Measurements from ENCODE around the gene POP4. TPM values are rescaled to one million over a fixed set of nuclear protein-coding genes. Genes with fewer than 3 reads are reported as not detected.
A peak's percentile ranks its signal among the peaks of the same experiment; 100 is the strongest.

Gene POP4
- total and polyA plus RNA-seq, 9 of the 15 experiments (the other 6 are each of a cell fraction or from before 2014, with no cell fraction given) = 42.1 to 128 (median 99.0) TPM

GRCh38 chr19:29644210-29644609 lies 38.1 kb downstream of the POP4 start:
- no peaks in the 10 kb centered on the region for H3K27me3 ChIP-seq (ENCODE audit: control insufficient read depth in 2 of 2, insufficient read depth in 2 of 2, low read length in 2 of 2)
- H3K79me2 ChIP-seq (ENCODE audit: control insufficient read depth, insufficient read depth, low read length) = no peaks in the 10 kb centered on the region
- no peak overlapping the region for H2AFZ ChIP-seq (ENCODE audit: low read depth, low read length)
- no peaks in the 10 kb centered on the region for H3K9me1 ChIP-seq (ENCODE audit: control insufficient read depth, insufficient read depth, low read length)
- FAIRE-seq (no peak), ATAC-seq (no peak), DNase-seq (ENCODE audit: extremely low read depth in 1 of 4, low spot score in 3 of 4) (no peak)
- in situ Hi-C loops (cut with MboI) = no loop called here
- H3K27ac ChIP-seq (ENCODE audit: extremely low read depth, low read depth, low read length) = no peak overlapping the region
- no TSS peak for BruUV-seq (replicated peaks)
- H3K4me3 ChIP-seq = no peak overlapping the region
- no peaks in the 10 kb centered on the region for H3K36me3 ChIP-seq (ENCODE audit: control insufficient read depth, insufficient read depth, low read length)
- ChIA-PET CTCF (ENCODE audit: low intra/inter-chr PET ratio) (no interaction called here), POLR2A (no interaction called here)
- intact Hi-C loops (cut with micrococcal nuclease) = no loop called here
- H4K20me1 ChIP-seq (replicated peaks; ENCODE audit: control insufficient read depth, insufficient read depth, low read length) = no peaks in the 10 kb centered on the region
- no peak for TF ChIP-seq RNF219 (CRISPR knock-in tag; IDR thresholded peaks at IDR 0.05)
- peak; percentile 63 to 94; a peak in 2 of 4 replicates for TF ChIP-seq SRF (CRISPR knock-in tag; IDR thresholded peaks at IDR 0.05)
- peak; percentile 72 for TF ChIP-seq RFX1 (IDR thresholded peaks at IDR 0.05)
- no peak overlapping the region for H3K4me2 ChIP-seq (ENCODE audit: insufficient read depth, low read length)
- 49% methylated on average over 5 of the region's 6 CpGs for WGBS (ENCODE audit: insufficient coverage, low coverage, missing lambda C conversion rate)
- H3K9me3 ChIP-seq (replicated peaks; ENCODE audit: control insufficient read depth, insufficient read depth, low read depth, low read length) = no peaks in the 10 kb centered on the region
- peaks cover 0 to 14% of the 10 kb centered on the region in 2 experiments; a peak in 4 of 5 replicates for H3K4me1 ChIP-seq (replicated peaks in 1 of 2; ENCODE audit: control insufficient read depth in 2 of 2, insufficient read depth in 2 of 2, low read length in 2 of 2)
- H3K9ac ChIP-seq (ENCODE audit: insufficient read depth in 1 of 2, low read depth in 2 of 2, low read length in 2 of 2) = no peak overlapping the region

- intact Hi-C loops (cut with micrococcal nuclease) = no loop called here
- WGBS (ENCODE audit: insufficient coverage, low coverage, missing lambda C conversion rate) = 48% methylated on average over 5 of the region's 5 CpGs
- Histone ChIP-seq H4K20me1 (replicated peaks; ENCODE audit: control insufficient read depth, insufficient read depth, low read length) (no peaks in the 10 kb centered on the region), H3K36me3 (ENCODE audit: control insufficient read depth, insufficient read depth, low read length) (no peaks in the 10 kb centered on the region), H3K9me1 (ENCODE audit: control insufficient read depth, insufficient read depth, low read length) (no peaks in the 10 kb centered on the region), H3K4me2 (ENCODE audit: insufficient read depth, low read length) (peak overlapping the region; percentile 74; the same call in 1 of the 2 replicates), H3K9ac (ENCODE audit: insufficient read depth in 1 of 2, low read depth in 2 of 2, low read length in 2 of 2) (no peak overlapping the region), H3K79me2 (ENCODE audit: control insufficient read depth, insufficient read depth, low read length) (no peaks in the 10 kb centered on the region), H2AFZ (ENCODE audit: low read depth, low read length) (peak overlapping the region; percentile 85), H3K27me3 (ENCODE audit: control insufficient read depth in 2 of 2, insufficient read depth in 2 of 2, low read length in 2 of 2) (no peaks in the 10 kb centered on the region), H3K4me1 (replicated peaks in 1 of 2; ENCODE audit: control insufficient read depth in 2 of 2, insufficient read depth in 2 of 2, low read length in 2 of 2) (peaks cover 0 to 16% of the 10 kb centered on the region in 2 experiments; a peak in 4 of 5 replicates), H3K27ac (ENCODE audit: extremely low read depth, low read depth, low read length) (no peak overlapping the region), H3K9me3 (replicated peaks; ENCODE audit: control insufficient read depth, insufficient read depth, low read depth, low read length) (no peaks in the 10 kb centered on the region), H3K4me3 (no peak overlapping the region)
- ChIA-PET CTCF (ENCODE audit: low intra/inter-chr PET ratio) (no interaction called here), POLR2A (no interaction called here)
- in situ Hi-C loops (cut with MboI) = no loop called here
- DNase-seq (ENCODE audit: extremely low read depth in 1 of 4, low spot score in 3 of 4) (no peak), ATAC-seq (peak; percentile 27), FAIRE-seq (no peak)
- TF ChIP-seq ZBTB33 (CRISPR knock-in tag; IDR thresholded peaks at IDR 0.05) (no peak), MAFK (IDR thresholded peaks at IDR 0.05; ENCODE audit: low read length) (no peak), AFF1 (IDR thresholded peaks at IDR 0.05; ENCODE audit: low read depth in 1 of 2, partially characterized antibody in 2 of 2) (peak in 1 of 2 experiments; percentile 27)
- no TSS peak for BruUV-seq (replicated peaks)
These were observed 39.4 kb downstream of the POP4 start for GRCh38 chr19:29645491-29645867.

Measured in K562 (cell line).